Loucy (cell line): ENCODE measurements around the gene GYG2.

Experiments
- H2AFZ ChIP-seq: fragments of 200-600 bp; sonication (generic); 2 replicates; pipeline ENCODE4 v1.6.0; 2016; ENCODE audit warnings: antibody characterized with exemption, mild to moderate bottlenecking, low read length, moderate library complexity
- H3F3A ChIP-seq: fragments of 200-600 bp; 2 replicates; pipeline ENCODE4 v1.6.0; 2016; ENCODE audit warnings: antibody characterized with exemption, low read depth, mild to moderate bottlenecking
- H3K27me3 ChIP-seq: fragments of 200-600 bp; sonication (generic); 2 replicates; pipeline ENCODE4 v1.6.1; 2014; ENCODE audit warnings: low read length, mild to moderate bottlenecking; ENCODE audit not compliant: insufficient read depth, poor library complexity, severe bottlenecking
- H3K36me3 ChIP-seq: fragments of 200-600 bp; sonication (generic); 2 replicates; pipeline ENCODE4 v1.6.1; 2016; ENCODE audit warnings: low read length; ENCODE audit not compliant: insufficient read depth
- H3K4me1 ChIP-seq: fragments of 200-600 bp; sonication (generic); 2 replicates; pipeline ENCODE4 v1.5.1; 2014; ENCODE audit warnings: low read length, mild to moderate bottlenecking; ENCODE audit not compliant: insufficient read depth, poor library complexity, severe bottlenecking
- H3K4me2 ChIP-seq: fragments of 200-600 bp; sonication (generic); 2 replicates; pipeline ENCODE4 v1.6.0; 2014; ENCODE audit warnings: antibody characterized with exemption, low read length, low read depth, mild to moderate bottlenecking; ENCODE audit not compliant: poor library complexity, severe bottlenecking
- H3K4me3 ChIP-seq: fragments of 200-600 bp; sonication (generic); 2 replicates; pipeline ENCODE4 v1.5.1; 2014; ENCODE audit warnings: low read length, mild to moderate bottlenecking, mixed read lengths; ENCODE audit not compliant: poor library complexity, severe bottlenecking
- H3K79me2 ChIP-seq: fragments of 200-600 bp; sonication (generic); 2 replicates; pipeline ENCODE4 v1.6.1; 2014; ENCODE audit warnings: low read length; ENCODE audit not compliant: insufficient read depth
- H3K9ac ChIP-seq: fragments of 200-600 bp; sonication (generic); 2 replicates; pipeline ENCODE4 v1.6.0; 2014; ENCODE audit warnings: mild to moderate bottlenecking, low read depth, low read length, moderate library complexity; ENCODE audit not compliant: poor library complexity, severe bottlenecking
- H3K9me2 ChIP-seq: fragments of 200-600 bp; sonication (generic); replicated peaks from 2 replicates; pipeline ENCODE4 v1.6.1; 2016; ENCODE audit warnings: low read depth, low read length, mixed read lengths
- H3K9me3 ChIP-seq: fragments of 200-600 bp; sonication (generic); 2 replicates; pipeline ENCODE4 v1.6.1; 2014; ENCODE audit warnings: mild to moderate bottlenecking, antibody characterized with exemption, low read length, low read depth; ENCODE audit not compliant: insufficient read depth
- H4K20me1 ChIP-seq: fragments of 200-600 bp; sonication (generic); 2 replicates; pipeline ENCODE4 v1.6.0; 2014; ENCODE audit warnings: antibody characterized with exemption, low read length, mild to moderate bottlenecking; ENCODE audit not compliant: insufficient read depth, poor library complexity, severe bottlenecking
- EZH2phosphoT487 ChIP-seq: fragments of 200-600 bp; IDR thresholded peaks from 2 replicates; pipeline ENCODE4 v1.6.1; 2018; ENCODE audit warnings: antibody characterized with exemption, mild to moderate bottlenecking, moderate library complexity, borderline replicate concordance
- TF ChIP-seq, protein P1 (sequence below): fragments of 200-600 bp; sonication (generic); conservative IDR thresholded peaks from 2 replicates; pipeline ENCODE4 v1.5.1; 2014; ENCODE audit warnings: mild to moderate bottlenecking, antibody characterized with exemption, low read length

The GYG2 gene

DNA sequence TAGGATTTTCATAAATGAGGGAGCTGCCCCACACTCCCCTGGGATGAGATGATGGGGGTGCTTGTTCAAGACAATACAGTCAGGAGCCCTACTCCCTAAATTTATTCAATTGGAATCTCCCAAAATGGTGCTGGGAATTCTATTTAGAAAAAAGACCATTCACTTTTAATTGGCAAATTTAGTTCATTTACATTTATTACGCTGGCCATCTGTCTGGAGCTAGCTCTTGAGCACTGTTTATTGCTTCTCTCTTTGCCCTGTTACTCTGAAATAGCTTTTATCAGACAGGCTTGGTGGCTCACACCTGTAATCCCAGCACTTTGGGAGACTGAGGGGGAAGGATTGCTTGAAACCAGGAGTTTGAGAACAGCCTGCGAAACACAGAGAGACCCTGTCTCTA, 102.4 kb downstream of the GYG2 start:
- TF ChIP-seq, protein P1, sequence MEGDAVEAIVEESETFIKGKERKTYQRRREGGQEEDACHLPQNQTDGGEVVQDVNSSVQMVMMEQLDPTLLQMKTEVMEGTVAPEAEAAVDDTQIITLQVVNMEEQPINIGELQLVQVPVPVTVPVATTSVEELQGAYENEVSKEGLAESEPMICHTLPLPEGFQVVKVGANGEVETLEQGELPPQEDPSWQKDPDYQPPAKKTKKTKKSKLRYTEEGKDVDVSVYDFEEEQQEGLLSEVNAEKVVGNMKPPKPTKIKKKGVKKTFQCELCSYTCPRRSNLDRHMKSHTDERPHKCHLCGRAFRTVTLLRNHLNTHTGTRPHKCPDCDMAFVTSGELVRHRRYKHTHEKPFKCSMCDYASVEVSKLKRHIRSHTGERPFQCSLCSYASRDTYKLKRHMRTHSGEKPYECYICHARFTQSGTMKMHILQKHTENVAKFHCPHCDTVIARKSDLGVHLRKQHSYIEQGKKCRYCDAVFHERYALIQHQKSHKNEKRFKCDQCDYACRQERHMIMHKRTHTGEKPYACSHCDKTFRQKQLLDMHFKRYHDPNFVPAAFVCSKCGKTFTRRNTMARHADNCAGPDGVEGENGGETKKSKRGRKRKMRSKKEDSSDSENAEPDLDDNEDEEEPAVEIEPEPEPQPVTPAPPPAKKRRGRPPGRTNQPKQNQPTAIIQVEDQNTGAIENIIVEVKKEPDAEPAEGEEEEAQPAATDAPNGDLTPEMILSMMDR: no peak
- TF ChIP-seq EZH2phosphoT487: no peak
- Histone ChIP-seq H3K4me1 (no peaks in the 10 kb centered on the region), H3K79me2 (no peaks in the 10 kb centered on the region), H3F3A (no peaks in the 10 kb centered on the region), H3K4me2 (no peak overlapping the region), H3K4me3 (no peak overlapping the region), H3K27me3 (no peaks in the 10 kb centered on the region), H2AFZ (no peak overlapping the region), H3K9ac (no peak overlapping the region), H3K36me3 (no peaks in the 10 kb centered on the region), H3K9me3 (no peaks in the 10 kb centered on the region), H3K9me2 (no peaks in the 10 kb centered on the region), H4K20me1 (no peaks in the 10 kb centered on the region)

DNA sequence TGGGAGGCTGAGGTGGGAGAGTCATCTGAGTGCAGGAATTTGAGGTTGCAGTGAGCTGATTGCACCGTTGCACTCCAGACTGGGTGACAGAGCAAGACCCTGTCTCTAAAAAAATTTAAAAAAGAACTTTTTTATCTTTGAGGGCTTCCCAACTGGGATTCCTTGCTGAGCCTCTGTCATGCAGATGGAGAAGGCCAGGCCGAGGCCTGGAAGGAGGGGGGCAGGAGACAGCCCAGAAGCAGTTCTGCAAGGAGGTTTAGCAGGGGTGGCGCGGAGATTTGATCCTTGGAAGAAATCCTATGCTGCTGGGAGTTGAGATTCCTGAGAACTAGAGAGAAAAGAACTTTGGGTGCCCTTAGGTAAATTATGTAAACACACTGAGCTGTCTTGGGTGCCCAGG, 102.9 kb downstream of the GYG2 start:
- H3K27me3 ChIP-seq: no peaks in the 10 kb centered on the region
- no peak overlapping the region for H3K9ac ChIP-seq
- TF ChIP-seq, protein P1: no peak
- TF ChIP-seq EZH2phosphoT487: no peak
- no peak overlapping the region for H3K4me2 ChIP-seq
- H3K9me3 ChIP-seq: no peaks in the 10 kb centered on the region
- no peaks in the 10 kb centered on the region for H3K36me3 ChIP-seq
- H4K20me1 ChIP-seq: no peaks in the 10 kb centered on the region
- no peaks in the 10 kb centered on the region for H3K79me2 ChIP-seq
- H3K9me2 ChIP-seq: no peaks in the 10 kb centered on the region
- no peak overlapping the region for H2AFZ ChIP-seq
- H3K4me3 ChIP-seq: no peak overlapping the region
- no peaks in the 10 kb centered on the region for H3F3A ChIP-seq
- H3K4me1 ChIP-seq: no peaks in the 10 kb centered on the region
